Loucy (cell line): ENCODE results near the gene DDX39B.

Source experiments
- CTCF ChIP-seq: fragments of 200-600 bp; sonication (generic); conservative IDR thresholded peaks from 2 replicates; pipeline ENCODE4 v1.5.1; 2014; ENCODE audit warnings: mild to moderate bottlenecking, antibody characterized with exemption, low read length
- EZH2phosphoT487 ChIP-seq: fragments of 200-600 bp; IDR thresholded peaks from 2 replicates; pipeline ENCODE4 v1.6.1; 2018; ENCODE audit warnings: antibody characterized with exemption, mild to moderate bottlenecking, moderate library complexity, borderline replicate concordance

- TF ChIP-seq CTCF (no peak), EZH2phosphoT487 (no peak)
These were observed 25.9 kb upstream of the DDX39B start for GRCh38 chr6:31567531-31568370.
